Endothelial cell of umbilical vein (primary cell): Measurements from ENCODE around the gene DLL3. TPM values are rescaled to one million over a fixed set of nuclear protein-coding genes. Genes with fewer than 3 reads are reported as not detected.

ENCODE experiments used
- BruUV-seq: library from RNA; stranded (reverse); fragments of 400-500 nt; replicated peaks from 2 replicates; lab custom pipeline; 2021; lab: Mats Ljungman, UMichigan
- CTCF ChIA-PET: fragments of 300-600, 350-600 bp; sonication (Branson Sonifier 250); formaldehyde crosslinking; loops from one replicate; lab custom pipeline; 2021; ENCODE audit warnings: antibody characterized with exemption, inconsistent platforms; lab: Charles Lee
- POLR2A ChIA-PET: fragments of 300-600, 350-600 bp; sonication (Branson Sonifier 250); formaldehyde crosslinking; loops from one replicate; lab custom pipeline; 2021; ENCODE audit warnings: antibody characterized with exemption, inconsistent platforms; lab: Charles Lee
- DNase-seq: peaks from one replicate; pipeline ENCODE4 v3.0.0-alpha.2; 2011; ENCODE audit warnings: low read depth, low spot score
- FAIRE-seq: peaks from 2 replicates; lab custom pipeline; 2011; peaks lifted over from hg19 to GRCh38; lab: Jason Lieb, UNC
- H2AFZ ChIP-seq: 2 replicates; pipeline ENCODE4 v1.6.0; 2012; ENCODE audit warnings: low read depth, low read length, control low read depth, inconsistent platforms
- H3K27ac ChIP-seq: 2 replicates; pipeline ENCODE4 v1.5.1; 2011; ENCODE audit warnings: low read depth, mild to moderate bottlenecking, control low read depth, low read length, moderate library complexity; ENCODE audit not compliant: insufficient read depth
- H3K27me3 ChIP-seq, 2 experiments: 2 replicates each; pipeline versions ENCODE4 v1.6.0 to v1.6.1; 2011; ENCODE audit warnings: low read length in 2 of 2, mixed read lengths in 1 of 2; ENCODE audit not compliant: control insufficient read depth in 2 of 2, insufficient read depth in 2 of 2
- H3K36me3 ChIP-seq, 2 experiments: 2 replicates in 1 of 2; 3 replicates in 1 of 2; pipeline ENCODE4 v1.5.1; 2011; ENCODE audit warnings: low read length in 2 of 2, mild to moderate bottlenecking in 1 of 2, moderate library complexity in 1 of 2; ENCODE audit not compliant: control insufficient read depth in 2 of 2, insufficient read depth in 2 of 2; ENCODE audit errors: extremely low read depth in 1 of 2
- H3K4me1 ChIP-seq: 3 replicates; pipeline ENCODE4 v1.5.1; 2011; ENCODE audit warnings: mild to moderate bottlenecking, low read length; ENCODE audit not compliant: control insufficient read depth, insufficient read depth; ENCODE audit errors: extremely low read depth
- H3K4me2 ChIP-seq: 2 replicates; pipeline ENCODE4 v1.6.1; 2011; ENCODE audit warnings: low read length, control low read depth, mixed read lengths; ENCODE audit not compliant: insufficient read depth
- H3K4me3 ChIP-seq, 3 experiments: fragments of 200-600 bp in 1 of 3; sonication (generic), shearing (Covaris generic) in 1 of 3; replicated peaks in 1 of 3; 2 replicates each; pipeline ENCODE4 v1.5.1; 2011 to 2016; ENCODE audit warnings: control low read depth in 3 of 3, low read length in 3 of 3, mild to moderate bottlenecking in 2 of 3, inconsistent platforms in 1 of 3, low read depth in 1 of 3, moderate library complexity in 1 of 3; ENCODE audit not compliant: insufficient read depth in 1 of 3
- H3K79me2 ChIP-seq: 2 replicates; pipeline ENCODE4 v1.6.0; 2012; ENCODE audit warnings: low read length, inconsistent platforms; ENCODE audit not compliant: control insufficient read depth, insufficient read depth
- H3K9ac ChIP-seq: replicated peaks from 2 replicates; pipeline ENCODE3; 2011; ENCODE audit warnings: low read length, control low read depth; ENCODE audit not compliant: insufficient read depth; ENCODE audit errors: extremely low read depth
- H3K9me1 ChIP-seq: replicated peaks from 3 replicates; pipeline ENCODE4 v1.6.0; 2011; ENCODE audit warnings: mild to moderate bottlenecking, low read length; ENCODE audit not compliant: control insufficient read depth, insufficient read depth; ENCODE audit errors: extremely low read depth
- H3K9me3 ChIP-seq: replicated peaks from 2 replicates; pipeline ENCODE4 v1.5.1; 2012; ENCODE audit warnings: low read length, inconsistent platforms; ENCODE audit not compliant: control insufficient read depth, insufficient read depth
- H4K20me1 ChIP-seq: replicated peaks from 2 replicates; pipeline ENCODE3; 2011; ENCODE audit warnings: mild to moderate bottlenecking, low read length; ENCODE audit not compliant: control insufficient read depth, insufficient read depth; ENCODE audit errors: extremely low read depth
- EZH2 ChIP-seq: IDR thresholded peaks from 2 replicates; pipeline ENCODE4 v1.6.1; 2012; ENCODE audit warnings: borderline replicate concordance, low read depth, mild to moderate bottlenecking, moderate library complexity, low read length, inconsistent platforms; ENCODE audit not compliant: severe bottlenecking
- FOS ChIP-seq: IDR thresholded peaks from 2 replicates; pipeline ENCODE4 v1.6.1; 2011; ENCODE audit warnings: mild to moderate bottlenecking, low read length, moderate library complexity, borderline replicate concordance; ENCODE audit not compliant: insufficient read depth
- GATA2 ChIP-seq: IDR thresholded peaks from 2 replicates; pipeline ENCODE4 v1.7.0; 2011; ENCODE audit warnings: low read depth, mild to moderate bottlenecking, moderate library complexity, mixed read lengths, low read length; ENCODE audit not compliant: insufficient read length, insufficient read depth
- JUN ChIP-seq: IDR thresholded peaks from 2 replicates; pipeline ENCODE4 v1.6.1; 2011; ENCODE audit warnings: borderline replicate concordance, low read depth; ENCODE audit not compliant: insufficient read length, insufficient read depth
- MYC ChIP-seq: IDR thresholded peaks from one replicate; pipeline ENCODE4 v1.6.1; 2011; ENCODE audit warnings: mild to moderate bottlenecking, low read depth, low read length
- POLR2A ChIP-seq: IDR thresholded peaks from 2 replicates; pipeline ENCODE4 v1.6.1; 2012; ENCODE audit warnings: low read depth, mild to moderate bottlenecking, control low read depth, low read length
- POLR2AphosphoS5 ChIP-seq: IDR thresholded peaks from 2 replicates; pipeline ENCODE4 v1.6.1; 2012; ENCODE audit warnings: low read depth, mild to moderate bottlenecking, control low read depth, low read length, moderate library complexity; ENCODE audit not compliant: insufficient read depth
- dilution Hi-C: fragments of 300-500 bp; cut with MboI; formaldehyde crosslinking; loops from one replicate; pipeline ENCODE4 v1.15.0; 2019; ENCODE audit warnings: low sequenced_read_pairs; ENCODE audit not compliant: extremely low pct_ligation_motif_present
- intact Hi-C: fragments of 100-400 bp; cut with micrococcal nuclease; formaldehyde crosslinking; loops from one replicate; pipeline ENCODE4 v1.10.0; 2022
- polyA plus RNA-seq, 4 experiments: library from polyadenylated mRNA; depleted of rRNA in 3 of 4; stranded (reverse) in 3 of 4; unstranded in 1 of 4; fragments of >200 nt; gene quantifications; 2 replicates each; pipeline versions ENCODE4 v1.2.1 to v1.2.3, GENCODE V29; 2011 to 2012; ENCODE audit warnings: missing spikeins in 1 of 4
- total RNA-seq: library from RNA; stranded (reverse); gene quantifications from 2 replicates; pipeline ENCODE4 v1.2.3, GENCODE V29; 2021
- TF ChIP-seq, protein P1 (sequence below): IDR thresholded peaks from 2 replicates; pipeline ENCODE4 v1.6.1; 2011; ENCODE audit not compliant: insufficient read depth, insufficient read length
- TF ChIP-seq, protein P2 (sequence below), 2 donors: IDR thresholded peaks; 1 replicate in 1 of 2; 2 replicates in 1 of 2; pipeline ENCODE4 v1.5.1; 2011; ENCODE audit warnings: low read length in 2 of 2, mild to moderate bottlenecking in 2 of 2, moderate library complexity in 2 of 2, control low read depth in 1 of 2, inconsistent platforms in 1 of 2, low read depth in 1 of 2; ENCODE audit not compliant: insufficient read depth in 1 of 2; ENCODE audit errors: extremely low read depth in 1 of 2

DLL3 gene
- total and polyA plus RNA-seq, 2 donors (not counting 3 experiments of a cell fraction or from before 2014, with no cell fraction given): 0.40 to 0.73 TPM

DNA sequence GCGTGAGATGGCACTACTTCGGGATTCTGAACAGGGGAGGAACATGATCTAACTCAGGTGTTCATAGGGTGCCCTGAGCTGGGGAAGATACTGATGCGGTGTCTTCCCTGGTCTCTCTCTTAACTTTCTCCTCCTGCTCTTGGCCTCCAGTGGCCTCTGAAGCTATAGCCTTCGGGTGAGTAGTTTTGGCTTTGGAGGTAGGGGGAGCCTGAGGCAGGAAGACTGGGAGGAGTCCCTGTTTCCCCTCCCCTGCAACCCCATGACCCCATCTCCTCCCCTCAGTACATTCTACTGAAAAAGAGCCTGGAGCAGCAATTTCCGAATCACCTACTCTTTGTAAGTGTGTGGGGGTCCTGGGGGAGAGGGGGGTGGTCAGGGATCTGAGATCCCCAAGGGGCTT lies 19.7 kb downstream of the DLL3 start:
- H2AFZ ChIP-seq: no peak overlapping the region
- intact Hi-C loops (no loop called here), dilution Hi-C loops (no loop called here)
- no peaks in the 10 kb centered on the region for H3K4me1 ChIP-seq
- no peaks in the 10 kb centered on the region for H3K79me2 ChIP-seq
- no peaks in the 10 kb centered on the region for H3K9me3 ChIP-seq
- H3K4me3 ChIP-seq: no peak overlapping the region
- no peaks in the 10 kb centered on the region for H3K9me1 ChIP-seq
- TF ChIP-seq GATA2 (no peak), POLR2AphosphoS5 (no peak), JUN (no peak), MYC (no peak), POLR2A (no peak), EZH2 (no peak), FOS (no peak)
- TF ChIP-seq, protein P1, sequence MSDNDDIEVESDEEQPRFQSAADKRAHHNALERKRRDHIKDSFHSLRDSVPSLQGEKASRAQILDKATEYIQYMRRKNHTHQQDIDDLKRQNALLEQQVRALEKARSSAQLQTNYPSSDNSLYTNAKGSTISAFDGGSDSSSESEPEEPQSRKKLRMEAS: no peak
- TF ChIP-seq, protein P2, sequence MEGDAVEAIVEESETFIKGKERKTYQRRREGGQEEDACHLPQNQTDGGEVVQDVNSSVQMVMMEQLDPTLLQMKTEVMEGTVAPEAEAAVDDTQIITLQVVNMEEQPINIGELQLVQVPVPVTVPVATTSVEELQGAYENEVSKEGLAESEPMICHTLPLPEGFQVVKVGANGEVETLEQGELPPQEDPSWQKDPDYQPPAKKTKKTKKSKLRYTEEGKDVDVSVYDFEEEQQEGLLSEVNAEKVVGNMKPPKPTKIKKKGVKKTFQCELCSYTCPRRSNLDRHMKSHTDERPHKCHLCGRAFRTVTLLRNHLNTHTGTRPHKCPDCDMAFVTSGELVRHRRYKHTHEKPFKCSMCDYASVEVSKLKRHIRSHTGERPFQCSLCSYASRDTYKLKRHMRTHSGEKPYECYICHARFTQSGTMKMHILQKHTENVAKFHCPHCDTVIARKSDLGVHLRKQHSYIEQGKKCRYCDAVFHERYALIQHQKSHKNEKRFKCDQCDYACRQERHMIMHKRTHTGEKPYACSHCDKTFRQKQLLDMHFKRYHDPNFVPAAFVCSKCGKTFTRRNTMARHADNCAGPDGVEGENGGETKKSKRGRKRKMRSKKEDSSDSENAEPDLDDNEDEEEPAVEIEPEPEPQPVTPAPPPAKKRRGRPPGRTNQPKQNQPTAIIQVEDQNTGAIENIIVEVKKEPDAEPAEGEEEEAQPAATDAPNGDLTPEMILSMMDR (IDR thresholded peaks at IDR 0.05; ENCODE audit: extremely low read depth in 1 of 2, insufficient read depth in 1 of 2, low read depth in 1 of 2, low read length in 2 of 2): no peak
- H3K27me3 ChIP-seq: peaks cover 36 to 43% of the 10 kb centered on the region in 2 experiments
- no peak overlapping the region for H3K27ac ChIP-seq
- no peaks in the 10 kb centered on the region for H3K36me3 ChIP-seq
- H3K9ac ChIP-seq: no peak overlapping the region
- DNase-seq (no peak), FAIRE-seq (no peak)
- ChIA-PET POLR2A (interaction anchor here (0.6 kb wide), 2 partner anchors 38 to 57 kb away, joined by 3 to 4 read pairs; partner anchors contain the start of gene TIMM50), CTCF (interaction anchor here (1.2 to 1.7 kb wide), 2 partner anchors 16 kb away, joined by 3 to 4 read pairs; no protein-coding TSS in a partner anchor)
- H4K20me1 ChIP-seq: no peaks in the 10 kb centered on the region
- no TSS peak for BruUV-seq
- no peak overlapping the region for H3K4me2 ChIP-seq
